HEK293 (cell line): Measurements from ENCODE around the gene OGFOD3.

Source experiments
- CTCF ChIA-PET: fragments of 350-600 bp; formaldehyde crosslinking; extraction: SDS; loops from one replicate; lab custom pipeline; 2021; ENCODE audit warnings: antibody characterized with exemption; lab: Yijun Ruan, JAX
- POLR2A ChIA-PET: fragments of 300-600 bp; formaldehyde crosslinking; extraction: SDS; loops from one replicate; lab custom pipeline; 2020; ENCODE audit warnings: antibody characterized with exemption, inconsistent platforms; lab: Yijun Ruan, JAX
- H3K27ac ChIP-seq: fragments of 200-500 bp; sonication (Bioruptor generic); 2 replicates; pipeline ENCODE4 v1.5.1; 2014; ENCODE audit warnings: low read depth, low read length, control low read depth, inconsistent platforms; ENCODE audit errors: extremely low read depth
- H3K36me3 ChIP-seq, 2 experiments: fragments of 200-500 bp in 1 of 2; sonication (Bioruptor generic) in 1 of 2; 1 replicate in 1 of 2; 2 replicates in 1 of 2; pipeline ENCODE4 v1.5.1; 2014 to 2017; ENCODE audit warnings: inconsistent platforms in 2 of 2, low read length in 2 of 2; ENCODE audit not compliant: control insufficient read depth in 2 of 2, insufficient read depth in 1 of 2
- H3K4me1 ChIP-seq: fragments of 200-500 bp; sonication (Bioruptor generic); 2 replicates; pipeline ENCODE4 v1.5.1; 2014; ENCODE audit warnings: mild to moderate bottlenecking, low read length, inconsistent platforms; ENCODE audit not compliant: control insufficient read depth, insufficient read depth
- H3K4me3 ChIP-seq: 2 replicates; pipeline ENCODE4 v1.5.1; 2011; ENCODE audit warnings: low read depth, mild to moderate bottlenecking, control low read depth, low read length, moderate library complexity
- H3K9me3 ChIP-seq: fragments of 200-500 bp; sonication (Bioruptor generic); 2 replicates; pipeline ENCODE4 v1.5.1; 2014; ENCODE audit warnings: low read depth, low read length, inconsistent platforms; ENCODE audit not compliant: control insufficient read depth, insufficient read depth
- GLI4 ChIP-seq: fragments of 450-650 bp; formaldehyde crosslinking; IDR thresholded peaks from 2 replicates; pipeline ENCODE4 v1.5.1; 2016; ENCODE audit warnings: missing biosample characterization, missing genetic modification characterization
- OSR2 ChIP-seq: fragments of 450-650 bp; formaldehyde crosslinking; IDR thresholded peaks from 2 replicates; pipeline ENCODE4 v1.5.1; 2016; ENCODE audit warnings: missing biosample characterization, missing genetic modification characterization
- ZEB2 ChIP-seq: fragments of 450-650 bp; formaldehyde crosslinking; IDR thresholded peaks from 2 replicates; pipeline ENCODE4 v1.5.1; 2016; ENCODE audit warnings: missing biosample characterization, missing genetic modification characterization
- ZFP69B ChIP-seq: fragments of 450-650 bp; formaldehyde crosslinking; IDR thresholded peaks from 2 replicates; pipeline ENCODE4 v1.5.1; 2016; ENCODE audit warnings: missing biosample characterization, missing genetic modification characterization
- ZNF148 ChIP-seq: fragments of 450-650 bp; formaldehyde crosslinking; IDR thresholded peaks from 2 replicates; pipeline ENCODE4 v1.5.0; 2017; ENCODE audit warnings: missing biosample characterization, missing genetic modification characterization, borderline replicate concordance
- ZNF280C ChIP-seq: fragments of 450-650 bp; formaldehyde crosslinking; IDR thresholded peaks from 2 replicates; pipeline ENCODE4 v1.5.1; 2016; ENCODE audit warnings: missing biosample characterization, missing genetic modification characterization
- ZNF433 ChIP-seq: fragments of 450-650 bp; formaldehyde crosslinking; IDR thresholded peaks from 2 replicates; pipeline ENCODE4 v1.5.1; 2016; ENCODE audit warnings: missing biosample characterization, missing genetic modification characterization, low read depth
- ZNF544 ChIP-seq: fragments of 450-650 bp; formaldehyde crosslinking; IDR thresholded peaks from 2 replicates; pipeline ENCODE4 v1.5.0; 2017; ENCODE audit warnings: missing biosample characterization, missing genetic modification characterization
- ZNF600 ChIP-seq: fragments of 450-650 bp; formaldehyde crosslinking; IDR thresholded peaks from 2 replicates; pipeline ENCODE4 v1.5.1; 2016; ENCODE audit warnings: missing biosample characterization, missing genetic modification characterization
- ZNF658 ChIP-seq: fragments of 450-650 bp; formaldehyde crosslinking; IDR thresholded peaks from 2 replicates; pipeline ENCODE4; 2016; ENCODE audit warnings: missing biosample characterization, missing genetic modification characterization
- ZSCAN30 ChIP-seq: fragments of 450-650 bp; IDR thresholded peaks from 2 replicates; pipeline ENCODE4 v1.5.1; 2018; ENCODE audit warnings: missing biosample characterization, mild to moderate bottlenecking, missing genetic modification characterization, moderate library complexity
- TF ChIP-seq, protein P1 (sequence below): fragments of 450-650 bp; formaldehyde crosslinking; IDR thresholded peaks from 2 replicates; pipeline ENCODE4 v1.5.1; 2016; ENCODE audit warnings: missing biosample characterization, missing genetic modification characterization
- TF ChIP-seq, protein P2 (sequence below): fragments of 450-650 bp; formaldehyde crosslinking; IDR thresholded peaks from 2 replicates; pipeline ENCODE4 v1.5.1; 2016; ENCODE audit warnings: missing biosample characterization, missing genetic modification characterization

OGFOD3 gene

DNA sequence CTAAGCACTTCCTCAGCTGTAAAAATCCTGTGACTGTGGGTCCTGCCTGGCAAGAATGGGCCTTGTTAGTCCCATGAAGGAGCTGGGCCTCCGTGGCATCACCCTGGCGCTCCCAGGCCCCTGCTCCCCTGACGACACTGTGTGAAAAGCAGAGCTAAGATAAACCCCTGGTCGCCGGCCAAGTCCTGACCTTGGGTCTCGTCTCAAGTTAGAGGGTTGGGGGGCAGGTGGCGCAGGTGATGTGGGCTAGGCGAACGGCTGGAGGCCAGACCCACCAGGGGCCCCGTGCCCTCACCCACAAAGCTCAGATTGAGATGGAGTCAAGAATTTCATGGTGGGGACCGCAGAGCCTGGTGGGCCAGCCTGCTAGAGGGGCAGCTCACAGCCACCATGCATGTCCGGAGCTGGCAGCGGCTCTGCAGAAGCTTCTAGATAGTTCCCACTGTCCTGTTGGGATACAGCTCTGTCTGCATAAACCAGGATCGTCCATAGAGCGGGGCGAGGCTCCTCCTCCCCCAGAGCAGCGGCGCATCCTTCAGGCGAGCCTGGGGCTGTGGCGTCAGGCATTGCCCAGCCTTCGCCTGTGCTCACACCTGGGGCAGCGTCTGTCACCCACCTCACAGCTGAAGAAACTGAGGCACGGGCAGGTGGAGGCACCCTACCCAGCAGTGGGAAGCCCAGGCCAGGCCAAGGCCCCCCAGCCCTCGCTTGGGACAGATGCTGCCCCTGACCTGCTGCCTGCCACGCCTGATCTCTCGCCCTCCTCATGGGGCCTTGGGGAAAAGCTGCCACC lies 20.2 kb upstream of the OGFOD3 start (continued):
- TF ChIP-seq, protein P1, sequence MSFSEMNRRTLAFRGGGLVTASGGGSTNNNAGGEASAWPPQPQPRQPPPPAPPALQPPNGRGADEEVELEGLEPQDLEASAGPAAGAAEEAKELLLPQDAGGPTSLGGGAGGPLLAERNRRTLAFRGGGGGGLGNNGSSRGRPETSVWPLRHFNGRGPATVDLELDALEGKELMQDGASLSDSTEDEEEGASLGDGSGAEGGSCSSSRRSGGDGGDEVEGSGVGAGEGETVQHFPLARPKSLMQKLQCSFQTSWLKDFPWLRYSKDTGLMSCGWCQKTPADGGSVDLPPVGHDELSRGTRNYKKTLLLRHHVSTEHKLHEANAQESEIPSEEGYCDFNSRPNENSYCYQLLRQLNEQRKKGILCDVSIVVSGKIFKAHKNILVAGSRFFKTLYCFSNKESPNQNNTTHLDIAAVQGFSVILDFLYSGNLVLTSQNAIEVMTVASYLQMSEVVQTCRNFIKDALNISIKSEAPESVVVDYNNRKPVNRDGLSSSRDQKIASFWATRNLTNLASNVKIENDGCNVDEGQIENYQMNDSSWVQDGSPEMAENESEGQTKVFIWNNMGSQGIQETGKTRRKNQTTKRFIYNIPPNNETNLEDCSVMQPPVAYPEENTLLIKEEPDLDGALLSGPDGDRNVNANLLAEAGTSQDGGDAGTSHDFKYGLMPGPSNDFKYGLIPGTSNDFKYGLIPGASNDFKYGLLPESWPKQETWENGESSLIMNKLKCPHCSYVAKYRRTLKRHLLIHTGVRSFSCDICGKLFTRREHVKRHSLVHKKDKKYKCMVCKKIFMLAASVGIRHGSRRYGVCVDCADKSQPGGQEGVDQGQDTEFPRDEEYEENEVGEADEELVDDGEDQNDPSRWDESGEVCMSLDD (tag by site-specific recombination), result no peak
- TF ChIP-seq ZFP69B (tag by site-specific recombination) (no peak), ZNF600 (tag by site-specific recombination) (no peak), ZNF544 (tag by site-specific recombination) (no peak), OSR2 (tag by site-specific recombination) (no peak), ZNF433 (tag by site-specific recombination) (no peak), ZEB2 (tag by site-specific recombination) (no peak), ZSCAN30 (tag by site-specific recombination) (no peak), GLI4 (tag by site-specific recombination) (no peak)
- TF ChIP-seq, protein P2, sequence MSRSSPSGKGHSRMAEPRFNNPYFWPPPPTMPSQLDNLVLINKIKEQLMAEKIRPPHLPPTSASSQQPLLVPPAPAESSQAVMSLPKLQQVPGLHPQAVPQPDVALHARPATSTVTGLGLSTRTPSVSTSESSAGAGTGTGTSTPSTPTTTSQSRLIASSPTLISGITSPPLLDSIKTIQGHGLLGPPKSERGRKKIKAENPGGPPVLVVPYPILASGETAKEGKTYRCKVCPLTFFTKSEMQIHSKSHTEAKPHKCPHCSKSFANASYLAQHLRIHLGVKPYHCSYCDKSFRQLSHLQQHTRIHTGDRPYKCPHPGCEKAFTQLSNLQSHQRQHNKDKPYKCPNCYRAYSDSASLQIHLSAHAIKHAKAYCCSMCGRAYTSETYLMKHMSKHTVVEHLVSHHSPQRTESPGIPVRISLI, result no peak
- TF ChIP-seq, all 188 proteins: peak for 0

DNA sequence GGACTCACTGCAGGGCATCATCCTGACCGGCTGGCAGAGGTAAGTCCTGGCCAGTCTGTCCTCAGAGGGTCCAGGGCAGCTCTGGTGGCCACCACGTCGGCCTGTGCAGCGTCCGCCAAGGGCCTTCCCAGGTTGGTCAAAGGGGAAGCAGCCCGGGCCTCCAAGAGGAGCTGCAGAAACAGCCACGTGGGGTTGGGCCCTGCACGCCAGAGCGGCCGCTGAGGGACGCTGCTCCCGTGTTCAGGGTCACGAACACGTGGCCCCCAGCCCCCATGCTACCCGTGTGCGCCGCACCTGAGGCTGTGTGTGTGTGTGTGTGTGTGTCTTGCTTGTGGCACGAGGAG lies 18.9 kb upstream of the OGFOD3 start:
- Histone ChIP-seq H3K36me3 (peaks cover 0 to 38% of the 10 kb centered on the region in 2 experiments; a peak in 1 of 3 replicates), H3K4me1 (no peaks in the 10 kb centered on the region), H3K4me3 (no peak overlapping the region), H3K27ac (no peak overlapping the region), H3K9me3 (no peaks in the 10 kb centered on the region)
- ChIA-PET CTCF (interaction anchor here (0.7 kb wide), 1 partner anchor 103 kb away, joined by 3 read pairs; no protein-coding TSS in a partner anchor), POLR2A (no interaction called here)
- TF ChIP-seq ZNF148 (tag by site-specific recombination) (no peak), ZNF280C (tag by site-specific recombination) (no peak), ZNF658 (tag by site-specific recombination) (no peak)
